Cerebellar cortex (tissue), 1 donor: ENCODE measurements around the gene ZFYVE21.

Source experiments
- DNase-seq: peaks from one replicate; pipeline ENCODE4 v3.0.0-alpha.2; 2015; ENCODE audit warnings: low spot score

Gene ZFYVE21

DNA sequence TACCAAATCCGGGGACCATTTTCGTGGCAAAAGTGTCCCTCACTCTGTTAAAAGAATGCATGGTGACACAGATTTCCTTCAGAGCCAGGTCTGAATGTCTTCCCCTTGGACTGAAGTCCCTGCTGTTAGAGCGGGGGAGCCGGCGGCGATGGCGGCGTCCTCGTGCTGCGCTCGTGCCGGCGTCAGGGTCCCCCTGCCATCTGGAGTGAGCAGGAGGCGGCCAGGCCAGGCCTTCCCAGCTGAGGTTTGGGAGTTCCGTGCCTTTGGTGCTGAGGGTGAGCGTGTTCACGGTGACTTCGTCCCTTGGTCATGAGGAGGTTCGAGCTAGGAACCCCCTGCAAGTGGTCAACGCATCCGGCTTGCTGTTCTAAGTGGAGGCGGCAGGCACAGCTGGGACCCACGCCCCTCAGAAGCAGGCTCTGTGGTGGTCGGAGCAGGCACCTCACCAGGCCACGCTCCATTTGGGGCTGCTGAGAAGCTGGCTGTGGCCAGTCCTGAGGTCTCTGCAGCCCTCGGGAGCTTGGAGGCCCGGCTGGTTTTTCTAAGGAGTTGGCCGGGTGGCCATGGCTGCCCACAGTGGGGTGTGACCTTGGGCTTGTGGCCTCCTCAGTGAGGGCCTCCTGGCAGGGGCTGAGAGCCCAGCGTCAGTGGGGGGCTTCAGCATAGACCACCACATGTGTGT, 9.5 kb downstream of the ZFYVE21 start:
- DNase-seq: no peak

DNA sequence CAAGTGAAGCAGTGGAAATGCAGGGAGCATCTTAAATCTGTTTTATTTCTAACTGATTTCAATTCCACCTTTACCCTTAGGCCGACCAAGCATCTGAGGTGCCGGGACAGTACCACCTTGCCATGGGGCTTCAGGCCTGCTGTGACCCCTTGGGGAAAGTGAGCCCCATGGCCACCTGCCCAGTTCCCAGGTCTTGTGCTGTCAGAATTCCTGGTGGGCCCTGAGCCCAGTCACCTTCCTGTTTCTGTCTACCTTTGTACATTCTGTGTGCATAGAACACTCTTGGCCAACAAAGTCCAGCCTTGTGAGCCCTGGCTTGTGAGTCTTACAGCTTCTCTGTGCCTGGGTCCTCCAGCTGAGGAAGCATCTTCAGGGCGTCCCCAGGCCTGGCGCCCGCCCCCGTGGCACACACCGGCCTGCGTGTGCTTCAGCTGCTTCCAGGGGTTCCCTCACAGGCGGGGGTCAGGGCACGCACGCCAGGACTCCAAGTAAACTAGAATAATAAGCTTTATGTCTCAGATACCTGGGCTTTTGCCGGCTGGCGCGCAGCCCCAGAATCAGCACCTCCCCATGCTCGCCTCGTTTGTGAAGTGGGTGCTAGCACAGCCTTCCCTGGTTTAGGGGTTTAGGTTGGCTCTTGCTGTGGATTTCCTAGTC, 10.3 kb downstream of the ZFYVE21 start:
- DNase-seq: no peak

DNA sequence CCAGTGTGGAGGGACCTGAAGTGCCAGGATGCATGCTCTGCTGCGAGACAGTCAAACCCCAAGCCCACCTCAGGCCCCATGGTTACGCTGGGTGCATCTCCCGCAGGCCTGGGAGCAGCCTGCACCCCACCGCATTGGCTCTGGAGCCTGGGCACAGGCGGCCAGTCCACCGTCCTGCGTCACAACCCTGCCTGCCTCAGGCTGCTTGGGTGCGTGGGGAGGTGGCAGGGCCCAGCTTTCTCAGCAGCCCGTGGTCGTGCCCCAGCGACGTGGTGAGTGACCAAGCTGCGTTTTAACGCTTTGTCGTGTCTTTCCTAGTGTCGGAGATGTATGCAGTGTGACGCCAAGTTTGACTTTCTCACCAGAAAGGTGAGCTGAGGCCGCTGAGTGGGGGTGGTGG, 10.9 kb downstream of the ZFYVE21 start:
- DNase-seq: no peak

DNA sequence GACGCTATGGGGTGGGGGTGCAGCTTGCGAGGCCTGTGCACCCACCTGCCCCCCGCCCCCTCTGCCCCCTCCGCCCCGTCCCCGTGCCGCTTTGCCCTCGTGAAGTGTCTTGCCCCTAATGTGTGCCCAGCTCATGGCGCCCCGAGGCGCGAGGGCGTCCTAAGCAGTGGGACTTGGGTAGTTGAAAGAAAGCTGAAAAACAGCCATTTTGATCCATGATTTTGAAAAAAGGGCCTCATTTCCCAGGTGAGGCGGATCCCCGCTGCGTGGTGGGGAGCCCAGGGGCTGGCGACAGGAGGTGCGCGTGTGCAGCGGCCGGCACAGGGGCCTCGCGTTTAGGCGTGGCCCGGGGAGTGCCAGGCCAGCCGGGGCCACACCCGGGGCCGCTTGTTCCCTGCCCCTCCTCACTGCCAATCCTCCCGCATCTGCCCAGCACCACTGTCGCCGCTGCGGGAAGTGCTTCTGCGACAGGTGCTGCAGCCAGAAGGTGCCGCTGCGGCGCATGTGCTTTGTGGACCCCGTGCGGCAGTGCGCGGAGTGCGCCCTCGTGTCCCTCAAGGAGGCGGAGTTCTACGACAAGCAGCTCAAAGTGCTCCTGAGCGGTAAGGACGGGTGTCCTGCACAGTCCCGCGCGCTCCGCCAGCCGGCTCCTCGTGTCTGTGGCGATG, 11.8 kb downstream of the ZFYVE21 start:
- no peak for DNase-seq

DNA sequence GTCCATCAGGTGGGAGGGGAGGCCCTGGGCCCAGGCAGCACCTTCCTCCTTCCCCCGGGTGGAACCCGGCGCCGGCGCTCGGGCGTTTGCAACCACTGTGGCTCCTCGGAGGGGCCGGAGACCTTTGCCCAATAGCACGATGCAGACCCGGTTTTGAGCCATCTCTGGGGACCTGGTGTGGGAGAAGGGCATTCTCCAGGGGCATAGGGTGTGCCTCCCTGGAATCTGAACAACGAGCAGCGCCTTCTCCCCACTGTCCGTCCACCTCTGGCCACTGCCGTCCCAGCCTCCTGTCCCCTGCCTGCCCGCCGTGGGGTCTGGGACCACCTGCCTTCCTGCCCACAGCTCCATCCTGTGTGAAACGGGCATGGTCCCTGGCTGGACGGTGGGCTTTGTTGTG, 12.5 kb downstream of the ZFYVE21 start:
- DNase-seq: no peak

DNA sequence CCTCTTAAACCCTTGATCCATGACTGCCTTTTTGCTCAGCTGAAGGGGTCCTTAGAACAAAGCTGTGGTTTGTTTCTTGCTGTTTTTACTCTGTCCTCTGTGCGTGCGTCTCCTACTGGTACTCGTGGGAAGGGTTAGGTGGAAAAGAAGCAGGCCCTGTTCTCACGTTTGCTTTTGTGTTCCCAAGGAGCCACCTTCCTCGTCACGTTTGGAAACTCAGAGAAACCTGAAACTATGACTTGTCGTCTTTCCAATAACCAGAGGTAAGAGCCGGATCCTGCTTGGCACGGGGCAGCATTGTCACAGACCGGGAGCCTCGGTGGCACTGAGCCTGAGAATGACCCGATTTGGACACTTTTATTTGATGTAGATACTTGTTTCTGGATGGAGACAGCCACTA, 13.1 kb downstream of the ZFYVE21 start:
- no peak for DNase-seq

DNA sequence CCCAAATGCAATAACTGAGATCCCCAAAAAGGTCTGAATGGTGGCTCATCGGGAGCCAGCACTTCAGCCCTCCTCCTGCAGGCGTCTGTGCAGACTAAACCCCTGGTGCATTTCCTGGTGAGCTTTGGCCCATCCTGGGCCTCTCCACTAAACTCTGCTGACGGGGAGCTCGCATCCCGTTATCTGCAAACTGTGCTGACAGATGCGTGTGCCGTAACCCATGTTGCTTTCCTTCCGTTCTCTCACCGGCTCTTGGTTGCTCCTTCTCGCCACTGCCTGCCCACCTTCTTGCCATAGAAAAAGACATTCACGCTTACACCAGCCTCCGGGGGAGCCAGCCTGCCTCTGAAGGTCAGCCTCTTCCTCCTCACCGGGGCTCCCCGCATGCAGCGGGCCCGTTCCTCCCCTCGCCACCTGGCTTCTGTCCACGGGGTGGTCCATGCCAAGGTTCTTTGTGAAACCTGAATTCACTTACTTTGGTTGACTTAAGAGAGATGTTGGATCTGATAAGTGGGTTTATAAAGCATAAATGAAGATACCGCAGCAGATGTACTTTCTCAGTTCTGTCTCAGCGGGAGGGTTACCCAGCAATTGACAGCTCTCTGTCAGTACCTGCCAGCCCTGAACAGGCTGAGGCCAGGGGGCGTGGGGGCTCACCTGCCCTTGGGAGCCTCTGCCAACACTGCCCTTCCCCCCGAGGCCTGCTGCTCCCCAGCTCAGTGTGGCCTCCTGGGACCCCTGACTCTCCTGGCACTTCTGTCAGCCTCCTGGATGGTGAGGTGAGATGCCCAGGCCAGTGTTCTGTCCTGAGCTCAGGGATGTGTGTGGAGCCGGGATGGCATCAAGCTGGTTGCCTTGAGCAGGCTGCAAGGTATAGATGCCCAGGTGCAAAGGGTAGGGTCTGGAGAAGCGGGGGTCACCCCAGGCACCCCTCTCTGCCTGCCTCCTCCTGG, 14.2 kb downstream of the ZFYVE21 start:
- DNase-seq: no peak

DNA sequence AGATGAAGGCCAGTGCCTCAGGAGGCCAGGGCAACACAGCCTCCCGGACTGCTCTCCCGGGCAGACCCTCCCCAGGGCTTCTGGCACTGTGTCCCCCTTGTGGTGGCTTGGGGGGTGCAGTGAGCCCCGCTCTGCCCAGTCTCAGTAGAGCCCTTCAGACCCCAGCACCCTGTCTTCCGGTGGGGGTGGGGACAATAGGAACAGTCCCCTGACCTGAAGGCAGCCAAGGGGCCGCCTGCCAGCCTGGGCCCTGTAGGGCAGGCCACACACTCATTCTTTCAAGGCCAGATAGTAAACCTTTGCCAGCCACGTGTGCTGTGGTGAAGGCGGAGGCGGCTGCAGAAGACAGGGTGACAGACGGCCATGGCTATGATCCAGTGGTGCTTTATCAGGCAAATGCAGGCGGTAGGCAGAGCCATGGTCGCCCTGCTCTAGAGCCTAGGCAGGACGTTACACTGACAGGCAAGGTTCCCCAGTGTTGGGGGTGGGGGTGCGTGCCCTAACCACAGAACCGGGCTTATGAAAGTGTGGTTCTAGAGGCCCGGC, 15.0 kb downstream of the ZFYVE21 start:
- no peak for DNase-seq

DNA sequence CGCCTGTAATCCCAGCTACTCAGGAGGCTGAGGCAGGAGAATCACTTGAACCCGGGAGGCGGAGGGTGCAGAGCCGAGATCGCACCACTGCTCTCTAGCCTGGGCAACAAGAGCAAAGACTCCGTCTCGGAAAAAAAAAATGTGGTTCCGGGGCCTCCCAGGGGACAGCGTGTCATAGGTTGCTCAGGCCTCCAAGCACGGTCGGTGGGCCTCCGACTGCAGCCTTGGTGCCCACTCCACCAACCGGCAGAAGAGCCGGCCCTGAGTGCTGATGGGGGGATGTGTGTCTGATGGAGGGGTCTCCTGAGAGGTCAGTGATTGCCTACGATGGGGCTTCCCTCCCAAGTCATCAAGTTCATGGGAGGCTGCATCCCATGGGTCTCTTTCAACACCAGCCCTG, 15.9 kb downstream of the ZFYVE21 start:
- no peak for DNase-seq

DNA sequence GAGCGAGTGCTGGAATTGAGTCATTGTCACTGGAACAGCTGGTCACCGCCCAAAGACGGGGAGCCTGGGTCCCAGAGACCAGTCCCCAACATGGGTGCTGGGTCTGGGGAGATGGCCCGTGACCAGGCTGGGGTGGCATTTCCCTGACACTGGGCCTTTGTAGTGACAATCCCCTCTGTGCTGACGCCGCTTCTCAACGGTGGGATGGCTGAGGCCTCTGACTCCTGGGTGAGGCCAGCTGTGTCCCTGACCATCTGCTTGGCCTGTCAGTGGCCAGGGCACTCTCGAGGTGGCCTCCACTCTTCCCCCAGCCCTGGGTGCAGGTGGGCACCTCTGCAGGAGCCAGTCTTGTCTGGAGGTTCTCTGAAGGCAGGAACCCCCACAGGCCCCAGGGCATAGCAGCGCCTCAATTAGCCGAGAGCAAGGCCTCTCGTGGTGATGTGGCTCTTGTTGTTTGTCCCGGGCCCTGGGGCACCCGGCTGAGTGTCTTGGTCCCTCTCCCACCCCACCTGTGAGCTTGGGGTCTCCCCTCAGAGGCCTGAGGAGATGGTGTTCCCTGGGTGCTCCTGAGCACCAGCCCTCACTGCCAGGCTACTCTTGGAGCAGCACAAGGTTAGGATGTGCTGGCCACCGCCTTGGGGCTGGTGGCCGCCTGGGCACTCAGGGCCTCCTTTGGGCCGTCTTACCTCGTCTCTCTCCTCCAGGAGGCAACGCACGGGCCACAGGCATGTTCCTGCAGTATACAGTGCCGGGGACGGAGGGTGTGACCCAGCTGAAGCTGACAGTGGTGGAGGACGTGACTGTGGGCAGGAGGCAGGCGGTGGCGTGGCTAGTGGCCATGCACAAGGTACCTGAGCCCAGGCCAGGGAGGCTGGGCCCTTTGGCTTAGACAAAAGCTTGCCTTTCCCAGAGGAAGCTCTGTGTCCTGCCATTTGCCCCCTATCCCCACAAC, 16.6 kb downstream of the ZFYVE21 start:
- DNase-seq: no peak

DNA sequence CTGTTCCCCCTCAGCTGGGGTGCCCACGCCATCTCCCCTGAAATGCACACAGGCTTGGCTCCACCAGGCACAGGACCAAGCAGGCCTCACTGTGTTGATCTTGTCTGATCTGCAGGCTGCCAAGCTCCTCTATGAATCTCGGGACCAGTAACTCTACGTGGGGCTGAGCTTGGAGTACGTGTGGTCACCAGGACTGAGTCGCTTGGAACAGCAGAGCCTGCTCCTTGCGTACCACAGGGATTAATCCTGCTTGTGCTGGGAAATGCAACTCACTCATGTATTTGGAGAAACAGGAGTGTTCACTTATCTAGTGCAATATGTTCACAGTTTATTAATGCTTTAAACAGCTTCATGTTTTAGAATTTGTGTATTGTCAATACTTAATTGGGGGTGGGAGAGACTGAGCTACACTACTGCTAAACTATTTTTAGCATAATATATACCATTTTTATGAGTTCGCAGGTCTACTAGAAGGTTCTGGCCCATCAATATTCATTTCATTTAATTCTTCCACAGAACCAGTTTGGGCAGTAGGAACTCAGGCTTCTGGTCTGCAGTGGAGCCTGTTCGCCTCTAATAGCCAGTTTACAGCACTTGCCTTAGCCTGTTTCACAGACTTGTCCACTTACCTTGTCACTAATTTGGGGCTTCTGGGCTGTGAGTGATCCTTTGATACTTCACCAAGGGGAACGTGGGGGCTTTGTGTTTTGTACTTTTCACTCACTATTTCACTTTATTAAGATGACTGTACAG, 17.4 kb downstream of the ZFYVE21 start:
- no peak for DNase-seq

DNA sequence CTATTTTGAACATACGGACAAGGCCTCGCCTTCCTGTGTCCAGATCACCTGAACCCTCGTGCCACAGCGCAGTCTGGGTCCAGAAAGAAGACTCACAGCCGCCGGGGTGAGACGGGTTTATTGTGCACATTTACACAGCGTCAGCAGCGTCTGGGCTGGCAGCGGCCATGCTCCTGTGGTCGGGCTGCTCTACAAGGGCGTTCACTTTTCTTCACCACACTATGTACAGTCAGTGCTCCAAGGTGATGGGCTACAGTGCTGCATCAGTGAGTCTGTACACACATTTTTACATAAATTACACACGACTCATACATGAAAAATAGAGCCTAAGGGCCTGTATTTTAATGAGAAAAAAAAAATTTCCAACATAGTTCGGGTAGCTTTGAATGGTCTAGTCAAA, 18.0 kb downstream of the ZFYVE21 start:
- no peak for DNase-seq

DNA sequence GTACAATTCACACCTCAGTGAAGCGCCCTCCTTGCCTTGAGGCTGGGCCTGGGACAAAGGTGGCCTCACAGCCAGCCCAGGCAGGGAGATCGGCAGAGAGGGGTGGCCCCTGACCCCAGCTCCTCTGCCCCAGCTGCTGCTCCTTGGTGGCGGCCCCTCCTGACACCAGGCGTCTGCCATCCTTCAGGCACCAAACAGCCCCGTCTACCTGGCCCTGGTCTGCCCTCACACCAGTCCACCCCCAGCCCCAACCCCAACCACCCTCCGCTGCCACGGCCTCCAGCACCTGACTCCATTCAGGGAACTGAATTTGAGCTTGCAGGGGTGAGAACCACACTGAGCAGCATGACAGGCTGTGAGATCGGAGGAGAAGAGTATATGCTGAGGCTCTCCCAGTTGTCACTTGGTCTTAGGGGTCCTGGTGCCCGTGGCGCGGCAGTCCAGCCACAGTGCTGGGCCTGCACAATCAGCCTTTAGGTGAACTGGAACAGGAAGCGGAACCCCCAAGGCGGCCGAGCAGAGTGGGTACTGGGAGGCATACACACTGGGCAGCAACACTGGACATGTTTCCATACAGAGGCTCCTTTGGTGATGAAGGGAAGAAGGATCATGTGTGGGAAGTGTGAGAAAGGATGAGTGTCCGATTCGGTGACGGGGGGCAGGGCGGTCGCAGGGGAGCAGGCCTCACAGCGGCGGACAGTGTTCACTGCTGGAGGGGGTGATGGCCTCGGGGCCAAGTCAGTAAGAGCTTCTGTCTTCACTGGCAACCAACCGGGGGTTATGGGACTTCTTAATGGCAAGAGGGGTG, 18.7 kb downstream of the ZFYVE21 start:
- no peak for DNase-seq

DNA sequence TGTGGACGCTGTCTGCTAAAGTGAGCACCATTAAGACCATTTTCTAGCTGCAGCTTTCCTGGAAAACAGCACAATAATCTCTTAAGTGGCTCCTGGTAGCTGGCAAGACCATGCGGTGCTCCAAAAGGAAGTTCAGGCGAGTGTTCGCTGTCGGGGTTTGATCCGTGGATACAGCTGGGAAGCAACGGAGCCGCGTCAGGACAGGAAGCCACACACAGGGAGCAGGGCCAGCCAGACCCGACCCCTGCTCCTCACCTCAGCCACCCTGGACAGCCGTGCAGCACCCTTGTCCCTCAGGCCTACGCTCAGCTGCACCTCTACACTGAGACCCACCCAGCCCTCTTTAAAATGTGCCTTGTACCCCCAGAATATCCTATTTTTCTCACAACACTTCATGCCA, 19.4 kb downstream of the ZFYVE21 start:
- no peak for DNase-seq

DNA sequence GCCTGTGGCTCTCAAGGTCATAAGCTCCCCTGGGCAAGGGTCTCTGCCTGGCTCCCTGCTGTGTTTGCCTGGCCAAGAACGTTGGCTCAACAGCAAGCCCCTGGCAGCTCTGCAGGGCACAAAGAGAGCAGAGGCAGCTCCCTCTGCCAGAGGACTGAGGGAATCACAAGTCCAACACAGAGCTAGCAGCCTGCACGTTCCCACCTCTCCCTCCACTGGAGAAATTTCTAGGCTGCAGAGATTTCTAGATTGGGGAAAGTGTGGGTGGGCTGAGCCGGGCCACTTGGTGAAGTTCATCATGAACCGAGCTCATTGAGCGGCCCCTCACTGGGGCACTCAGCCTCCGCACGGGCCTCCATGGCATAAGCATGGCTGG, 19.8 kb downstream of the ZFYVE21 start:
- DNase-seq: no peak

DNA sequence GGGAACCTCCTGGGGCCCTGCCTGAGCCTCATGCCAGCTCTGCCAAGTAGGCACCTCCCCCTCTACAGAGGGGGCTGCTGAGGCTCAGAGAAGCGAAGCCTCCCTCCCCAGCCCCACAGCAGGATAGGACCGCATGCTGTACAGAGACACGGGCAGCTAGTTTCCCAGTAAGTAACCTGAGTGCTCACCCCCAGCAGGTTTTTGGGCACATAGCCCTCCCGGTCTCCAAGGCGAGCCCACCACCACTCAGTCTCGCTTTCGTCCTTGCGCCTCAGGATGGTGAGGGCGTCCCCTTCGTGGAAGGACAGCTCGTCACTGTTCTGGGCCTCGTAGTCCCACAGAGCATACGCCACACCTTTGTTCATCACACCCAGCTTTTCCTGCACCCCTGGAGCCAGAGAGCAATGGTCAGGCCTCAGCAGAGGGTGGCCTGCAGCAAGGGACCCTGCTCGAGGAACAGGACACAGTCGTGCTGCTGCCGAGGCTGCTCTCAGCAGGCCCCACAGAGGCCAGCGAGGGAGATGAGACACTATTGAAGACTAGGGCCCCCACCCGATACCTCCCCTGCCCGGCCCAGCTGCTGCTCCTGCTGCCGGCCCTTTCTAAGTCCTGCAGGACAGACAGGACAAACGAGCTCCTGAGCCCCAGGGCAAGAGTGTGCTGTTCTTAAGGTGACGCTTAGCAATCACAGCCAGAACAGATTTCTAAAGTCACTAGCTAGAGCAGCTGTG, 20.4 kb downstream of the ZFYVE21 start:
- DNase-seq: no peak

DNA sequence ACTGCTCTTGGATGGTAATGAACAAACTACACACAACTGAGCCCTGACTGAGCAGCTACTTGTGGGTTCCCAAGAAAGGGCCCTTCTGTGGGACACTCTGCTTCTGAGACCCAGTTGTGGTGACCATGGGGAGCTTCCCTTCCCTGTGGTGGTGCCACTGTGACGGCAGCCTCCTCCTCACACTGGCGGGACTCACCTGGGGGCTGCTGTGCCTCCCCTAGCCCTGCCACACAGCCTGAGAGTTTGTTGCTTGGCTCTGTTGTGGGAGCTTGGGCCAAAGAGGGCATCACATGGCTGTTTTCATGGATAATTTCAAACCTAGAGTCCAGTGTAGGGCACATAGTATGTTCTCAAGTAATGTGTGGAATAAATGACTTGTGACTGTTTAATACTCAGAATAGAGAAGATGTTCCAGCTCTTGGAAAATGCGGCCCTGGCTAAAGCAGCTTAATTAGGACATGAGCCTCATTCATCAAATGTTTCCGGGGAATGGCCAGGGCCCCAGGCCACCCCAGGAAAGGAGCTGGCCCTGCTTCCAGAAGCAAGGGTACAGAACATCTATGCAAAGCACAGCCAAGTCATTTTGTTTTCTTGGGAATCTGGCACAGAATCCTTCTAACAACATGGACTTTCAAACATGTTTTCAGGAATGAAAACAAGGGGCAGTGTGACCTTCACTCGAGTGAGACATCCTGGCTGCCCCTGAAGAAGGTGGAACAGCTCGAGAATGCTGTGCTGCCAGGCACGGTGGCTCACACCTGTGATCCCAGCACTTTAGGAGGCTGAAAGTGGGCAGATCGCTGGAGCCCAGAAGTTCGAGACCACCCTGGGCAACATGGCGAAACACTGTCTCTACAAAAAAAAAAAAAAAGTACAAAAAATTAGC, 21.2 kb downstream of the ZFYVE21 start:
- DNase-seq: peak; percentile 42
